ENCODE measurements around the gene NMT1. TPM values are rescaled to one million over a fixed set of nuclear protein-coding genes. Genes with fewer than 3 reads are reported as not detected.

The NMT1 gene
- polyA plus RNA-seq, 4 donors: 38.9 to 131 (median 72.0) TPM

GRCh38 chr17:45101883-45102811 lies 41.0 kb downstream of the NMT1 start:
- H3K27ac ChIP-seq (ENCODE audit: low read depth in 1 of 3, low read length in 2 of 3): no peak overlapping the region
- H3K4me3 ChIP-seq (ENCODE audit: low read depth in 1 of 3, low read length in 3 of 3): no peak overlapping the region
- DNase-seq (no peak), FAIRE-seq (no peak)
- no peaks in the 10 kb centered on the region for H3K4me1 ChIP-seq (ENCODE audit: control insufficient read depth in 3 of 3, insufficient read depth in 2 of 3, low read depth in 1 of 3, low read length in 2 of 3)
- 92 to 97% (median 92%) methylated on average over 12 of the region's 12 CpGs for WGBS, 3 donors
- H3K27me3 ChIP-seq (ENCODE audit: control insufficient read depth in 3 of 3, insufficient read depth in 3 of 3, low read length in 3 of 3): no peaks in the 10 kb centered on the region
- peaks cover 31 to 95% (median 35%) of the 10 kb centered on the region in 3 donors for H3K36me3 ChIP-seq (ENCODE audit: control insufficient read depth in 3 of 3, insufficient read depth in 2 of 3, low read depth in 1 of 3, low read length in 3 of 3)
- H3K9me3 ChIP-seq (ENCODE audit: control insufficient read depth in 2 of 2, insufficient read depth in 1 of 2, low read depth in 1 of 2, low read length in 1 of 2): no peaks in the 10 kb centered on the region

DNA sequence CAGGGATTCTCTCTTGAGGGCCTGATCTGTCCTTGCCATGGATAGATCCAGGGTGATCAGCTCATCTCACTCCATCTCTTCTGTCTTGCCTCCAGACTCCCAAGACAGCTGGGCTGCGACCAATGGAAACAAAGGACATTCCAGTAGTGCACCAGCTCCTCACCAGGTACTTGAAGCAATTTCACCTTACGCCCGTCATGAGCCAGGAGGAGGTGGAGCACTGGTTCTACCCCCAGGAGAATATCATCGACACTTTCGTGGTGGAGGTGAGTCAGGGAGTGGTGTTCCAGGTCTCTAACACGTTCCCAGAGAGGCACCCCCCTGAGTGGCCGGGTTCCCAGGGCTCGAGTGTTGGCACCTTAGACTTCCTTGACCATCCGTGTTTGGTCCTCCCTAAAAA lies 41.7 kb downstream of the NMT1 start:
- Histone ChIP-seq H3K4me1 (ENCODE audit: control insufficient read depth in 3 of 3, insufficient read depth in 2 of 3, low read depth in 1 of 3, low read length in 2 of 3) (no peaks in the 10 kb centered on the region), H3K36me3 (ENCODE audit: control insufficient read depth in 3 of 3, insufficient read depth in 2 of 3, low read depth in 1 of 3, low read length in 3 of 3) (peaks cover 32 to 95% (median 35%) of the 10 kb centered on the region in 3 donors), H3K4me3 (ENCODE audit: low read depth in 1 of 3, low read length in 3 of 3) (no peak overlapping the region), H3K27ac (ENCODE audit: low read depth in 1 of 3, low read length in 2 of 3) (no peak overlapping the region), H3K9me3 (ENCODE audit: control insufficient read depth in 2 of 2, insufficient read depth in 1 of 2, low read depth in 1 of 2, low read length in 1 of 2) (no peaks in the 10 kb centered on the region), H3K27me3 (ENCODE audit: control insufficient read depth in 3 of 3, insufficient read depth in 3 of 3, low read length in 3 of 3) (no peaks in the 10 kb centered on the region)
- WGBS, 3 donors: 86 to 95% (median 91%) methylated on average over 9 of the region's 9 CpGs
- no peak for FAIRE-seq
- DNase-seq: no peak

DNA sequence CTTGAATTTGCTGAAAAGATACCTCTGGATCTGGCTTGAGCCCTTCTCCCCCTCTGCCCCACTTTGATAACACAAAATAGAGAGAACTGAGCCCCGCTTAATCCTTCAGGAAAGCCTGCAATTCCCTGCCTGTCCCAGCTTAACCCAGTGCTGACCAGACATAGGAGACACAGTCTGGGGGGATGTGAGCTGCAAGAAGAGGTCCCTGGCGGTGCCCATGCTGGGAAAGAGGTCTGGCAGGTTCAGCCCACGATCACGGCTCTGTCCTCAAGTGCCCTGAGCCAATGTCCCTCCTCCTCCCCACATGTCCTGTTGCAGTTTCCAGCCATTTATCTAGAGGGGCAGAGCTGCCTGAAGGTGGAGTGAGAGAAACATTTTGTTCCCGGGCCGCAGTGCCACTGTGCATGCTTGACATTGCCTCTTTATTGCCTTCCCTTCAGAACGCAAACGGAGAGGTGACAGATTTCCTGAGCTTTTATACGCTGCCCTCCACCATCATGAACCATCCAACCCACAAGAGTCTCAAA lies 42.2 kb downstream of the NMT1 start:
- Histone ChIP-seq H3K4me3 (ENCODE audit: low read depth in 1 of 3, low read length in 3 of 3) (no peak overlapping the region), H3K9me3 (ENCODE audit: control insufficient read depth in 2 of 2, insufficient read depth in 1 of 2, low read depth in 1 of 2, low read length in 1 of 2) (no peaks in the 10 kb centered on the region), H3K4me1 (ENCODE audit: control insufficient read depth in 3 of 3, insufficient read depth in 2 of 3, low read depth in 1 of 3, low read length in 2 of 3) (no peaks in the 10 kb centered on the region), H3K27ac (ENCODE audit: low read depth in 1 of 3, low read length in 2 of 3) (no peak overlapping the region), H3K27me3 (ENCODE audit: control insufficient read depth in 3 of 3, insufficient read depth in 3 of 3, low read length in 3 of 3) (no peaks in the 10 kb centered on the region), H3K36me3 (ENCODE audit: control insufficient read depth in 3 of 3, insufficient read depth in 2 of 3, low read depth in 1 of 3, low read length in 3 of 3) (peaks cover 30 to 95% (median 35%) of the 10 kb centered on the region in 3 donors)
- WGBS, 3 donors: 86 to 88% (median 86%) methylated on average over 9 of the region's 9 CpGs
- DNase-seq (no peak), FAIRE-seq (no peak)

DNA sequence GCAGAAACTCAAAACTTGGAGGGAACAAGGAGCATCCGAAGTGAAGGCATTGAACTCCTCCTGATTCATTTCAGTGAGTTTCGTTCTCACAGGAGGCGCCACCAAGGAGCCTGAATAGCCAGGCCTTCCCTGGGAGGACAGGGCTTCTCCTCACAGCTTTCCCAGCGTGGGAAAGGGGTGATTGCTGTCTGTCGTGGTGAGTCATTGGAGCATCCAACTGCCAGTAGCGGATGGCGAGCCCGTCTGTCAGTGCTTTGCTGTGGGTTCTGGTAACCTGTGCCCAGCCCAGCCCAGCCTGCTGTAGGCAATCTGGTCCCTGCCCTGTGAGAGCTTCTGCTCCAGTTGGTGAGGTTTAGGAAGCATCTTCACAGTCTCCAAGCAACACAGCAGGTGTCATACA lies 42.9 kb downstream of the NMT1 start:
- FAIRE-seq (no peak), DNase-seq (no peak)
- Histone ChIP-seq H3K36me3 (ENCODE audit: control insufficient read depth in 3 of 3, insufficient read depth in 2 of 3, low read depth in 1 of 3, low read length in 3 of 3) (peaks cover 29 to 96% (median 35%) of the 10 kb centered on the region in 3 donors), H3K4me3 (ENCODE audit: low read depth in 1 of 3, low read length in 3 of 3) (no peak overlapping the region), H3K27ac (ENCODE audit: low read depth in 1 of 3, low read length in 2 of 3) (no peak overlapping the region), H3K9me3 (ENCODE audit: control insufficient read depth in 2 of 2, insufficient read depth in 1 of 2, low read depth in 1 of 2, low read length in 1 of 2) (no peaks in the 10 kb centered on the region), H3K27me3 (ENCODE audit: control insufficient read depth in 3 of 3, insufficient read depth in 3 of 3, low read length in 3 of 3) (no peaks in the 10 kb centered on the region), H3K4me1 (ENCODE audit: control insufficient read depth in 3 of 3, insufficient read depth in 2 of 3, low read depth in 1 of 3, low read length in 2 of 3) (no peaks in the 10 kb centered on the region)
- 87 to 93% (median 89%) methylated on average over 8 of the region's 8 CpGs for WGBS, 3 donors

- FAIRE-seq: no peak
- no peak for DNase-seq
- no peak overlapping the region for H3K4me3 ChIP-seq (ENCODE audit: low read depth in 1 of 3, low read length in 3 of 3)
- H3K36me3 ChIP-seq (ENCODE audit: control insufficient read depth in 3 of 3, insufficient read depth in 2 of 3, low read depth in 1 of 3, low read length in 3 of 3): peaks cover 29 to 95% (median 35%) of the 10 kb centered on the region in 3 donors
- no peaks in the 10 kb centered on the region for H3K4me1 ChIP-seq (ENCODE audit: control insufficient read depth in 3 of 3, insufficient read depth in 2 of 3, low read depth in 1 of 3, low read length in 2 of 3)
- H3K27ac ChIP-seq (ENCODE audit: low read depth in 1 of 3, low read length in 2 of 3): no peak overlapping the region
- WGBS, 3 donors: 90 to 92% (median 91%) methylated on average over 6 of the region's 6 CpGs
- H3K27me3 ChIP-seq (ENCODE audit: control insufficient read depth in 3 of 3, insufficient read depth in 3 of 3, low read length in 3 of 3): no peaks in the 10 kb centered on the region
- H3K9me3 ChIP-seq (ENCODE audit: control insufficient read depth in 2 of 2, insufficient read depth in 1 of 2, low read depth in 1 of 2, low read length in 1 of 2): no peaks in the 10 kb centered on the region
Measured at GRCh38 chr17:45104497-45104896, 43.4 kb downstream of the NMT1 start.

- Histone ChIP-seq H3K36me3 (ENCODE audit: control insufficient read depth in 3 of 3, insufficient read depth in 2 of 3, low read depth in 1 of 3, low read length in 3 of 3) (peaks cover 29 to 89% (median 30%) of the 10 kb centered on the region in 3 donors), H3K27me3 (ENCODE audit: control insufficient read depth in 3 of 3, insufficient read depth in 3 of 3, low read length in 3 of 3) (no peaks in the 10 kb centered on the region), H3K27ac (ENCODE audit: low read depth in 1 of 3, low read length in 2 of 3) (no peak overlapping the region), H3K4me3 (ENCODE audit: low read depth in 1 of 3, low read length in 3 of 3) (no peak overlapping the region), H3K4me1 (ENCODE audit: control insufficient read depth in 3 of 3, insufficient read depth in 2 of 3, low read depth in 1 of 3, low read length in 2 of 3) (no peaks in the 10 kb centered on the region), H3K9me3 (ENCODE audit: control insufficient read depth in 2 of 2, insufficient read depth in 1 of 2, low read depth in 1 of 2, low read length in 1 of 2) (no peaks in the 10 kb centered on the region)
- DNase-seq (no peak), FAIRE-seq (no peak)
- WGBS, 3 donors: 80 to 85% (median 82%) methylated on average over 17 of the region's 17 CpGs
Measured at GRCh38 chr17:45104907-45105624, 43.9 kb downstream of the NMT1 start.

GRCh38 chr17:45106096-45106495 lies 45.0 kb downstream of the NMT1 start:
- DNase-seq (no peak), FAIRE-seq (no peak)
- peaks cover 29 to 88% (median 30%) of the 10 kb centered on the region in 3 donors for H3K36me3 ChIP-seq (ENCODE audit: control insufficient read depth in 3 of 3, insufficient read depth in 2 of 3, low read depth in 1 of 3, low read length in 3 of 3)
- H3K27me3 ChIP-seq (ENCODE audit: control insufficient read depth in 3 of 3, insufficient read depth in 3 of 3, low read length in 3 of 3): no peaks in the 10 kb centered on the region
- no peak overlapping the region for H3K27ac ChIP-seq (ENCODE audit: low read depth in 1 of 3, low read length in 2 of 3)
- no peak overlapping the region for H3K4me3 ChIP-seq (ENCODE audit: low read depth in 1 of 3, low read length in 3 of 3)
- 91 to 94% (median 93%) methylated on average over 5 of the region's 5 CpGs for whole genome bisulfite sequencing, 3 donors
- H3K9me3 ChIP-seq (ENCODE audit: control insufficient read depth in 2 of 2, insufficient read depth in 1 of 2, low read depth in 1 of 2, low read length in 1 of 2): no peaks in the 10 kb centered on the region
- H3K4me1 ChIP-seq (ENCODE audit: control insufficient read depth in 3 of 3, insufficient read depth in 2 of 3, low read depth in 1 of 3, low read length in 2 of 3): no peaks in the 10 kb centered on the region

GRCh38 chr17:45106582-45106981 lies 45.5 kb downstream of the NMT1 start:
- Histone ChIP-seq H3K4me3 (ENCODE audit: low read depth in 1 of 3, low read length in 3 of 3) (no peak overlapping the region), H3K9me3 (ENCODE audit: control insufficient read depth in 2 of 2, insufficient read depth in 1 of 2, low read depth in 1 of 2, low read length in 1 of 2) (no peaks in the 10 kb centered on the region), H3K27ac (ENCODE audit: low read depth in 1 of 3, low read length in 2 of 3) (no peak overlapping the region), H3K36me3 (ENCODE audit: control insufficient read depth in 3 of 3, insufficient read depth in 2 of 3, low read depth in 1 of 3, low read length in 3 of 3) (peaks cover 29 to 87% (median 30%) of the 10 kb centered on the region in 3 donors), H3K4me1 (ENCODE audit: control insufficient read depth in 3 of 3, insufficient read depth in 2 of 3, low read depth in 1 of 3, low read length in 2 of 3) (no peaks in the 10 kb centered on the region), H3K27me3 (ENCODE audit: control insufficient read depth in 3 of 3, insufficient read depth in 3 of 3, low read length in 3 of 3) (no peaks in the 10 kb centered on the region)
- FAIRE-seq (no peak), DNase-seq (no peak)
- 89 to 91% (median 90%) methylated on average over 5 of the region's 5 CpGs for WGBS, 3 donors
